ENCODE results near the gene PANK2.
"Not testable (repeated sequence)": the region's sequence is repeated elsewhere in the genome, so short reads cannot be mapped to it uniquely, and the experiment has no call there.

Gene PANK2

DNA sequence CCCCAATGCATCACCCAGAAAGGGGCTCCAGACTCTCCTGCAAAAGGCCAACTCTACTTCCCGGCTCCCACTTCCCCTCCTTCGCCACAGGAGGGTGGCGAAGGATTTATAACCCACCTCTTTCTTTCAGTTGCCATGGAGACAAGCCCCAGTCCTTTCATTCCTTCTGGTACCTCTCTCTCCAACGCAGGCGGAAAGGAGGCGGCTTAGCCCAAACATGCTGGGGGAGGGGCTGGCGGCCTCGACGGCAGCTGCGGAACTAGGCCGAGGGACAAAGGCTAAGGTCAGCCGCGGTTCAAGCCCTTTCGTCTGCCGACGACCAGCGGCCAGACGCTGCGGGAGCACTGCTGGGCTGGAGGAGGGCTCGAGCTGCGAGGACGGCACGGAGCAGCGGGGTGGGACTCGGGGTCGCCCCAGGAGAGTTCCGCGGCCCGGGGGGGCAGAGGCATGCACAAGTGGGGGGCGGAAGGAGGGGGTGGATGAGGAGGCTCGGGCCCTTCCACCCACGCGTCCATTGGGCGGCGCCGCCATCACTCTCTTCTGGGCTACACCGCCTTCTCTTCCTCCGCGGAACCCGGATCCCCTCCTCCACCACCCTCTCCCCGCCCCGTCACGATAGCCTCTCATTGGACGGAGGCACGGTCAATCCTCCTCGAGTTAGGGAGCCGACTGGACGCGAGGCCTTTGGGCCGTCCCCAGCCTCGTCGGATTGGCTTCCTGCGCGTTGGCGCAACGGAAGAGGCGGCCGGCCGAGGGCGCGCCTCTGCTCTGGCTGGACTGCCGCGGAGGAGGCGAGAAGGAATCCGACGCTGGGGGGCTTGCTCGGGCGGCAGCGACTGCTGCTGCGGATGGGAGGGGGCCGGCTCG is at the start of gene PANK2:
Gene PANK2 (plus strand): TSS at position 766 of the 867 bp plus-strand sequence.
- peak; percentile 99 for DNase-seq

DNA sequence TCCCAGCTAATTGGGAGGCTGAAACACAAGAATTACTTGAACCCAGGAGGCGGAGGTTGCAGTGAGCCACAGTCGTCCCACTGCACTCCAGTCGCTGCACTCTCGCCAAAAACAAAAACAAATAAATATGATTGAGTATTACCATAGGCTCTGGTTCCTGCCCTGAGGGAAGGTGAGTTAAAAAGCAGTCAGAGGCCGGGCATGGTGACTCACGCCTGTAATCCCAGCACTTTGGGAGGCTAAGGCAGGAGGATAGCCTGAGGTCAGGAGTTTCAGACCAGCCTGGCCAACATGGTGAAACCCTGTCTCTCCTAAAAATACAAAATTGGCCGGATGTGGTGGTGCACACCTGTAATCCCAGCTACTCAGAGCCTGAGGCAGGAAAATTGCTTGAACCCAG is 49.0 kb upstream of the PANK2 start:
- DNase-seq: not testable (repeated sequence)

GRCh38 chr20:3842348-3842930 is 46.7 kb upstream of the PANK2 start:
- DNase-seq: no peak

- DNase-seq: no peak
Measured at GRCh38 chr20:3843490-3843889, 45.7 kb upstream of the PANK2 start.

GRCh38 chr20:3843990-3844619 is 45.1 kb upstream of the PANK2 start:
- not testable (repeated sequence) for DNase-seq

DNA sequence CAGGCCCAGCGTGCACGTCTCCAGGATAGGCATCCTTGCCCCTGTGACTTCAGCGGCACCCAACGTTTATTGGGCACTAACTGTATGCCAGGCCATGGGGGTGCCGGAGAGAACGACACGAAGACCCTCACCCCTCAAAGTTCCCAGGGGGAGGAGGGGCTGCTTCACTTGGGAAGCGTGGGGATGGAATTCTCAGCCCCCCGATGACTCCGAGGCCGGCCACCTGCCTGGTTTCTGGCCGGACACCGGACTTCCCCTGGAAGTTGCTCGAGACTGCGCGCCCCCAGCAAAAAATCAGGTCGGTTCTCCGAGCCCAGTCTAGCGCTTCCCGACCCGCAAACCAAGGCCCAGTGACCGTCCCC is 42.8 kb upstream of the PANK2 start:
- DNase-seq: no peak

- peak; percentile 92 for DNase-seq
Measured at GRCh38 chr20:3846740-3847428, 42.3 kb upstream of the PANK2 start, which contains the start of gene MAVS. Gene MAVS, plus strand, starts transcription at chr20:3846834. Its CDS starts 7,791 bp downstream, at chr20:3854625.

GRCh38 chr20:3847429-3847940 is 41.7 kb upstream of the PANK2 start:
- no peak for DNase-seq

DNA sequence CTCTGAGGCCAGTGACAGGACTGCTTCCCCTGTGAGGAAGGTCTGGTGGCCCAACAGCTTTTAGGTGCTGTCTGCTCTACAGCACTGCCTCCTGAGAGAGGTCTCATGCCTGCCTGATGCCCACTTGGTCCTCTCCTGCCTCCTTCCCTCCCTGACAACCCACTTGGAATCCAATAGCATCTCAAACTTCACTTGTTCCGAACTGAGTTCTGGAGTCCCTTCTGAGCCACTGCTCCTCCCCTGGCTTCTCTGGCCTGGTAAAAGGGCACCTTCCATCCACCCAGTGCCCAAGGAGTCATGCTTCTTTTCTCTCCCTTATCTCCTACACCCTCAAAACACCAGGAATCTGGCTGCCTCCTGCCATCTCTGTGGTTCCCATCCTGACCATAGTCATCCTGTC is 40.6 kb upstream of the PANK2 start:
- DNase-seq: no peak

DNA sequence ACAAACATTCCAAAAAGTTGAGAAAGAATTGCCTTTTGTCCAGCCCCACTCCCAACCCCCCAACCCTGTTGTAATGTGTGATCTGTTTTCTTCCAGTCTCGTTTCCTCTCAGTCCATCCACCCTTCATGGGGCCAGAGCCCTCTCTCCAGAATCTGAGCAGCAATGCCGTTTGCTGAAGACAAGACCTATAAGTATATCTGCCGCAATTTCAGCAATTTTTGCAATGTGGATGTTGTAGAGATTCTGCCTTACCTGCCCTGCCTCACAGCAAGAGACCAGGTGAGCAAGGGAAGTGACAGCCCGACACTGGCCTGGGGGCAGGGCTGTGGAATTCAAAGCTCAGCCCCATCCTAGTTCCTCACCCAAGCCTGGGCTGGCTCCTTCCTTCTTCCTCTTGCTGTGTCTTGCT is 34.7 kb upstream of the PANK2 start:
- no peak for DNase-seq

- DNase-seq: no peak
Measured at GRCh38 chr20:3857405-3857804, 31.8 kb upstream of the PANK2 start.

DNA sequence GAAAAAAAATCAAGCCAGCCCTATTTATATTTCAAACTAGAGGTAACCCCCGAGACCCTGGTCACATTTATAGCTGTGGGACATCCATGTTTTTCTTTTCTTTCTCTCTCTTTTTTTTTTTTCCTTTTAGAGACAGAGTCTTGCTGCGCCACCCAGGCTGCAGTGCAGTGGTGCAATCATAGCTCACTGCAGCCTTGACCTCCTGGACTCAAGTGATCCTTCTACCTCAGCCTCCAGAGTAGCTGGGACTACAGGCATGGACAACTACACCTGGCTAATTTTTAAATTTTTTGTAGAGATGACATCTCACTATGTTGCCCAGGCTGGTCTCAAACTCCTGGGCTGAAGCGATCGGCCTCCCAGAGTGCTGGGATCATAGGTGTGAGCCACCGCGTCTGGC is 30.5 kb upstream of the PANK2 start:
- DNase-seq: no peak

DNA sequence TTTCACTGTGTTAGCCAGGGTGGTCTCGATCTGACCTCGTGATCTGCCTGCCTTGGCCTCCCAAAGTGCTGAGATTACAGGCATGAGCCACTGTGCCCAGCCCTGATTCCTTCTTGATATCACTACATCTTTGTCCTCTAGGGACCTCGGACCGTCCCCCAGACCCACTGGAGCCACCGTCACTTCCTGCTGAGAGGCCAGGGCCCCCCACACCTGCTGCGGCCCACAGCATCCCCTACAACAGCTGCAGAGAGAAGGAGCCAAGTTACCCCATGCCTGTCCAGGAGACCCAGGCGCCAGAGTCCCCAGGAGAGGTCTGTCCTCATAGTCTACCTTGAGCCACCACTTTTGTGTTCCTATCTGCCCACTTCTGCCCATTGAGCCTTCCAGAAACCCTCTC is 28.0 kb upstream of the PANK2 start:
- DNase-seq: no peak

DNA sequence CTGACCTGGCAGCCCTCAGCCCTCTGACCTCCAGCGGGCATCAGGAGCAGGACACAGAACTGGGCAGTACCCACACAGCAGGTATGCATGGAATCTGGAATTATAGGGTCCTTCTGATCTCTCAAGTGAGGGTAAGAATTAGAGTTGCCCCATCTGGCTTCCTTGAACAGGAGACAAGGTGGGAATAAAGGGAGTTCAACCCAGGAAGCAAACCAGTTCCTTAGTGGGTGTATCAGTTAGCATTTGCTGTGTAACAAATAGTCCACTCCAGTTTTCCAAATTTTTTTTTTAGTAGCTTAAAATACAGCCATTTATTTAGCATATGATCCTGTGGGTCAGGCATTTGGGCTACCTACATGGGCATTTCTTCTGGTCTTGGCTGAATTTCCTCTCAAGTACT is 26.9 kb upstream of the PANK2 start:
- DNase-seq: no peak

DNA sequence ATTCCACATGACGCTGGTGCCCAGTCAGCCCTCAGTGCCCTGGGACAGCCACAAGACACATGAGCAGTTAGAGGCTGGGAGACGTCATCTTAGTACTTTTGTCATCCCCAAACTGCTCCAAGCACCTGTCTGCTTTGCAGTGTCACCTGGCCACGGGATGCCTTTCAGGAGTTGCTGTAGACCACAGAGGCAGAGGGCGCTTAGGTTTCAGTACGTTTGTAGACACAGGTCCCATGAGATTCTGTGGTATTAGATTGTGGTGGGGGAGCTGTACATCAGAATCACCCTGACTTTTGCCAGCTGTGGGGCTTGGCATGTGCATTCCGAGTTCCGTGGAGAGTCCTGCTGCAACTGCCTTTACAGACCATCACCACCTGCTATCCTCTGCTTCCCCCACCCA is 25.9 kb upstream of the PANK2 start:
- DNase-seq: no peak

DNA sequence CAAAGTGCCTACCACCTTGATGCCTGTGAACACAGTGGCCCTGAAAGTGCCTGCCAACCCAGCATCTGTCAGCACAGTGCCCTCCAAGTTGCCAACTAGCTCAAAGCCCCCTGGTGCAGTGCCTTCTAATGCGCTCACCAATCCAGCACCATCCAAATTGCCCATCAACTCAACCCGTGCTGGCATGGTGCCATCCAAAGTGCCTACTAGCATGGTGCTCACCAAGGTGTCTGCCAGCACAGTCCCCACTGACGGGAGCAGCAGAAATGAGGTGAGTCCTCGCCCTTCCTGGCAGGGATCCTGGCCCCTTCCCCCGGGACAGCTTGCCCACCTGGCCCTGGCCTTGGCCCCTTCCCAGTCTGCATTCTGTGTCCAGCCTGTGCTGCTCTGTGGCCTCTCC is 24.7 kb upstream of the PANK2 start:
- DNase-seq: no peak

DNA sequence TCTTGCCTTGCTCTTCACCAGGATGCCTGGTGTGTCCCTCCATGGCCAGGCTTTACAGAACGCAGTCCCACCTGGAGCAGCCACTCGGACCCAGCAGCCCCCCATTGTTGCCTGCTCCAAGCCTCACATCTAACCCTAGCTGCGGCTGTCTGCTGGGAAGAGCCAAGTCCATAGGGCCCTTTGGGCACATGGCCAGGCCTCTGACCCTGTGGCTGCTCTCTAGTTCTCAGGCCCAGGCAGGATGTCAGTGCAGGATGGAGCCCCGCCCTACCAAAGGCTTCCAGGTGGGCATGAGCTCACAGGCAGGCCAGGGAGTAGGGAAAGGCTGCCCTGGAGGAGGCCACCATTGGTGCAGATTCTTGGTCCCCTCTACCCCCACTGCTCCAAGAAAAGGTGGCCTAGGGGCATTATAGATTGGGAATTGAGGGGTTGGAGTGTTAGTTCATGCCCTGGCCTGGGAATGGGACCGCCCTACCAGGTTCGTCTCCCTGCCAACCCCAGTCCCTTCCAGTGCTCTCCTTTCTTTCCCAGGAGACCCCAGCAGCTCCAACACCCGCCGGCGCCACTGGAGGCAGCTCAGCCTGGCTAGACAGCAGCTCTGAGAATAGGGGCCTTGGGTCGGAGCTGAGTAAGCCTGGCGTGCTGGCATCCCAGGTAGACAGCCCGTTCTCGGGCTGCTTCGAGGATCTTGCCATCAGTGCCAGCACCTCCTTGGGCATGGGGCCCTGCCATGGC is 23.9 kb upstream of the PANK2 start:
- no peak for DNase-seq

DNA sequence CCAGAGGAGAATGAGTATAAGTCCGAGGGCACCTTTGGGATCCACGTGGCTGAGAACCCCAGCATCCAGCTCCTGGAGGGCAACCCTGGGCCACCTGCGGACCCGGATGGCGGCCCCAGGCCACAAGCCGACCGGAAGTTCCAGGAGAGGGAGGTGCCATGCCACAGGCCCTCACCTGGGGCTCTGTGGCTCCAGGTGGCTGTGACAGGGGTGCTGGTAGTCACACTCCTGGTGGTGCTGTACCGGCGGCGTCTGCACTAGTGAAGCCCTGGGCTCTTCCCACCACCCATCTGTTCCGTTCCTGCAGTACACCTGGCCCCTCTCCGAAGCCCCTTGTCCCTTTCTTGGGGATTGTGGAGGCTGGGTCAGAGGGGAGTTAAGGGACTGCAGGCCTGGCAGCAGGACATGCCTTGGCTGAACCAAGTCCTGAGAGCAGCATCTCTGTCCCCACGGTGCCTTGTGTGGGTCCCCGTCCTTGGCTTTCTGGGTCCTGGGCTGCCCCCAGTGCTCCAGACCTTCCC is 23.2 kb upstream of the PANK2 start:
- no peak for DNase-seq

- DNase-seq: no peak
Measured at GRCh38 chr20:3866464-3866863, 22.7 kb upstream of the PANK2 start.

DNA sequence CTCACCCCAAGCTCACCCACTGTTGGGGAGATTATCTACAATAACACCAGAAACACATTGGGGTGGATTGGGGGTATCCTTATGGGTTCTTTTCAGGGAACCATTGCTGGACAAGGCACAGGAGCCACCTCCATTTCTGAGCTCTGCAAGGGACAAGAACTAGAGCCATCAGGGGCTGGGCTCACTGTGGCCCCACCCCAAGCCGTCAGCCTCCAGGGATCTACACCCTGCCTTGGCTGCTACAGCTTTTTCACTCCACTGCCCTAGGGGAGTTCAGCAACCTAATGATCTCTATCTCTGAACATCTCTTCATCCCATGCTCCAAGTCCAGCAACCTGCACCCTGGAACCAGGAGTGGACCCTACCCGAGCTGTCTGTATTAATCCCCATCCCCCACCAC is 21.4 kb upstream of the PANK2 start:
- DNase-seq: no peak

DNA sequence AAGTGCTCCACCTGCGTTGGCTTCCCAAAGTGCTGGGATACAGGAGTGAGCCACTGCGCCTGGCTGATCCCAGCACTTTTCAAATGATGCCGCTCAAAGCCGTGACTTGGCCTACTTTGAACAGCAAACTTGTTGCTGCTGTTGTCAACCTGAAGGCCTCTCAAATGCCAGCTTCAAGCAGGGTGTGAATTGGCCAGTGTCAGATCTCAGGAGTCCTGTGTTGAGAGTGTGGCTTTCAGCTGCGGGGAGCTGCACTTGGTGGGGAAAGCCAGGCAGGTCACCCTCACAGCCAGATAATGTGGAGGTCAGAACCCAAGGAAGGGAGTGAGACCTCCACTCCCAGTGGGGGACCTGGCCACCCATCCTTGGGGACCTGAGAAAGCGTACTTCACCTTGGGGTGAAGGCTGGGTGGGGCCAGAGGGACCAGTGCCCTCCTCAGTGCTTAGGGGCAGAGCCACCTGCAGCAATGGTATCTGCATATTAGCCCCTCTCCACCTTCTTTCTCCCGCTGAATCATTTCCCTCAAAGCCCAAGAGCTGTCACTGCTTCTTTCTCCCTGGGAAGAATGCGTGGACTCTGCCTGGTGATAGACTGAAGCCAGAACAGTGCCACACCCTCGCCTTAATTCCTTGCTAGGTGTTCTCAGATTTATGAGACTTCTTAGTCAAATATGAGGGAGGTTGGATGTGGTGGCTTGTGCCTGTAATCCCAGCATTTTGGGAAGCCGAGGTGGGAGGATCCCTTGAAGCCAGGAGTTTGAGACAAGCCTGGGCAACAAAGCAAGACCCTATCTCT is 19.1 kb upstream of the PANK2 start:
- DNase-seq: no peak

Data from activated CD4-positive, alpha-beta T cell treated with anti-CD3 and anti-CD28 coated beads, Interleukin-10, Interleukin-2, amounts not matched to agents 100 ng/mL and 50 ng/mL, durations not matched to agents 16 hours and 8 hours (primary cell).